NT2/D1 (cell line): ENCODE measurements around the gene PHC2.

Source experiments
- SUZ12 ChIP-seq: IDR thresholded peaks from 2 replicates; pipeline ENCODE4 v1.6.1; 2011; ENCODE audit not compliant: insufficient read length, insufficient read depth; ENCODE audit errors: extremely low read depth
- YY1 ChIP-seq: IDR thresholded peaks from 2 replicates; pipeline ENCODE4 v1.6.1; 2011; ENCODE audit not compliant: insufficient read length, insufficient read depth
- ZNF274 ChIP-seq: IDR thresholded peaks from 2 replicates; pipeline ENCODE4 v1.6.1; 2011; ENCODE audit warnings: mild to moderate bottlenecking, low read depth, low read length

DNA sequence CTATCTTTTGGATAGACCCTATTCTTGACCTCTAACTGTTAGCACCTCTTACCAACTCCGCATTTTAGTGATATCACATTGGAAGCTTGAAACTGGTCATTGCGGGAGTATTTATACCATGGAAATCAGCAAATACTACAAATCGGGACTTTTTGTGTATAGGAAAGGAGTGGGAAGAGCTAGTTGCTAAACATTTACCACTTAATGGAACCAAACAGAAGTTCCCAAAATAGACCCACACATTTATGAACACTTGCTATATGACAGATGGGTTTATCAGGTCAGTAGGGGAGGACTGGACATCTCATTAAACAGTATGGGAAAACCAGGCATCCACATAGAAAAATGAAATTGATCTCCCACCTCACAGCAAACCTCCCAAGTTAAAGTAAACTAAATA is 29.4 kb downstream of the PHC2 start:
- no peak for TF ChIP-seq ZNF274
- TF ChIP-seq YY1: no peak
- TF ChIP-seq SUZ12: no peak
